Kidney tubule cell (primary cell): Measurements from ENCODE around the gene CNTRL.
A peak's percentile ranks its signal among the peaks of the same experiment; 100 is the strongest.
"Not testable (repeated sequence)": the region's sequence is repeated elsewhere in the genome, so short reads cannot be mapped to it uniquely, and the experiment has no call there.

Experiments used
- DNase-seq: peaks from one replicate; pipeline ENCODE4 v3.0.0-alpha.2; 2018; ENCODE audit warnings: low spot score

Gene CNTRL

GRCh38 chr9:121071370-121071755, 3.4 kb upstream of the CNTRL start:
- no peak for DNase-seq

- DNase-seq, result no peak
These were observed 2.9 kb upstream of the CNTRL start for GRCh38 chr9:121071756-121072421.

- no peak for DNase-seq
These were observed 1.7 kb upstream of the CNTRL start for GRCh38 chr9:121073038-121073437.

- no peak for DNase-seq
These were observed 689 bp downstream of the CNTRL start for GRCh38 chr9:121075251-121076036.

GRCh38 chr9:121082075-121082474, 7.3 kb downstream of the CNTRL start:
- no peak for DNase-seq

GRCh38 chr9:121085661-121086060, 10.9 kb downstream of the CNTRL start:
- no peak for DNase-seq

- no peak for DNase-seq
These were observed 13.8 kb downstream of the CNTRL start for GRCh38 chr9:121088576-121088975.

GRCh38 chr9:121090743-121091142, 16.0 kb downstream of the CNTRL start:
- DNase-seq, result not testable (repeated sequence)

- no peak for DNase-seq
These were observed 20.3 kb downstream of the CNTRL start for GRCh38 chr9:121095057-121095456.

GRCh38 chr9:121098567-121099198, 23.9 kb downstream of the CNTRL start:
- no peak for DNase-seq

GRCh38 chr9:121104054-121104453, 29.3 kb downstream of the CNTRL start:
- DNase-seq, result not testable (repeated sequence)

GRCh38 chr9:121105531-121105930, 30.8 kb downstream of the CNTRL start:
- no peak for DNase-seq

- peak; percentile 2 for DNase-seq
These were observed 32.3 kb downstream of the CNTRL start for GRCh38 chr9:121107029-121107428.

GRCh38 chr9:121107881-121108280, 33.1 kb downstream of the CNTRL start:
- no peak for DNase-seq

GRCh38 chr9:121115466-121115865, 40.7 kb downstream of the CNTRL start:
- no peak for DNase-seq

GRCh38 chr9:121118266-121118665, 43.5 kb downstream of the CNTRL start:
- DNase-seq, result no peak

GRCh38 chr9:121120386-121120785, 45.6 kb downstream of the CNTRL start:
- DNase-seq, result no peak

GRCh38 chr9:121121582-121122087, 46.9 kb downstream of the CNTRL start:
- DNase-seq, result peak; percentile 96

- no peak for DNase-seq
These were observed 47.7 kb downstream of the CNTRL start for GRCh38 chr9:121122246-121123032.

GRCh38 chr9:121123816-121124535, 49.2 kb downstream of the CNTRL start:
- DNase-seq, result no peak

GRCh38 chr9:121125590-121125989, 50.8 kb downstream of the CNTRL start:
- no peak for DNase-seq
